CD4-positive, alpha-beta T cell treated with Interleukin-15 for 4 hours (primary cell): Measurements from ENCODE around the gene ZNF837.
A peak's percentile ranks its signal among the peaks of the same experiment; 100 is the strongest.
"Not testable (repeated sequence)": the region's sequence is repeated elsewhere in the genome, so short reads cannot be mapped to it uniquely, and the experiment has no call there.

Experiments
- DNase-seq: peaks from one replicate; pipeline ENCODE4 v3.0.0-alpha.2; 2020; ENCODE audit warnings: low spot score

ZNF837 gene

GRCh38 chr19:58380662-58381459 lies at the start of gene ZNF837:
ZNF837 (minus strand) TSS chr19:58381030; CDS start chr19:58369332, 11,698 bp downstream.
- DNase-seq: peak; percentile 100

- no peak for DNase-seq
These were observed 48.9 kb upstream of the ZNF837 start for GRCh38 chr19:58429745-58430144.

GRCh38 chr19:58428617-58429016 lies 47.8 kb upstream of the ZNF837 start:
- DNase-seq: no peak

- no peak for DNase-seq
These were observed 36.2 kb upstream of the ZNF837 start for GRCh38 chr19:58417071-58417470.

GRCh38 chr19:58416604-58417003 lies 35.8 kb upstream of the ZNF837 start:
- DNase-seq: no peak

- no peak for DNase-seq
These were observed 28.4 kb upstream of the ZNF837 start for GRCh38 chr19:58409010-58409790.

- peak; percentile 94 for DNase-seq
These were observed 27.6 kb upstream of the ZNF837 start, which contains the start of gene ZNF584 for GRCh38 chr19:58408152-58409009. ZNF584 (plus strand) TSS chr19:58408649; CDS start chr19:58409148, 499 bp downstream.

GRCh38 chr19:58407658-58408151 lies 26.9 kb upstream of the ZNF837 start:
- DNase-seq: no peak

- no peak for DNase-seq
These were observed 26.2 kb upstream of the ZNF837 start for GRCh38 chr19:58406818-58407657.

- DNase-seq: not testable (repeated sequence)
These were observed 23.2 kb upstream of the ZNF837 start for GRCh38 chr19:58403920-58404478.

GRCh38 chr19:58401840-58402421 lies 21.1 kb upstream of the ZNF837 start:
- DNase-seq: no peak

GRCh38 chr19:58400916-58401839 lies 20.3 kb upstream of the ZNF837 start:
- DNase-seq: peak; percentile 99

GRCh38 chr19:58400316-58400915 lies 19.6 kb upstream of the ZNF837 start:
- DNase-seq: no peak

GRCh38 chr19:58399903-58400302 lies 19.1 kb upstream of the ZNF837 start:
- no peak for DNase-seq

GRCh38 chr19:58398545-58398944 lies 17.7 kb upstream of the ZNF837 start:
- no peak for DNase-seq

- DNase-seq: no peak
These were observed 17.3 kb upstream of the ZNF837 start for GRCh38 chr19:58398087-58398486.

GRCh38 chr19:58397533-58398037 lies 16.8 kb upstream of the ZNF837 start:
- DNase-seq: no peak

GRCh38 chr19:58396691-58397532 lies 16.1 kb upstream of the ZNF837 start:
- no peak for DNase-seq
